GM23338 (cell line): ENCODE results near the gene LRFN4. TPM values are rescaled to one million over a fixed set of nuclear protein-coding genes. Genes with fewer than 3 reads are reported as not detected.

Experiments used
- ATAC-seq: fragments of 200-7000 bp; cut with Tn5 transposase; 3 replicates; pipeline ENCODE4 v1.9.1; 2020
- DNase-seq: peaks from one replicate; pipeline ENCODE4 v3.0.0-alpha.2; 2015; ENCODE audit warnings: low spot score
- H2AFZ ChIP-seq: fragments of 200-600 bp; sonication (generic); 2 replicates; pipeline ENCODE4 v1.8.0; 2016; ENCODE audit warnings: antibody characterized with exemption, mild to moderate bottlenecking, moderate library complexity
- H3F3A ChIP-seq: fragments of 200-600 bp; sonication (generic); replicated peaks from 2 replicates; pipeline ENCODE4 v1.8.0; 2017; ENCODE audit warnings: antibody characterized with exemption, mixed run types, low read depth
- H3K27ac ChIP-seq: fragments of 200-600 bp; sonication (generic); 2 replicates; pipeline ENCODE4 v1.6.1; 2016; ENCODE audit warnings: low read depth
- H3K27me3 ChIP-seq: fragments of 200-600 bp; sonication (generic); 2 replicates; pipeline ENCODE4 v1.8.0; 2016; ENCODE audit warnings: mild to moderate bottlenecking, mixed run types, moderate library complexity; ENCODE audit not compliant: insufficient read depth
- H3K36me3 ChIP-seq: fragments of 200-600 bp; sonication (generic); 2 replicates; pipeline ENCODE4 v1.8.0; 2016; ENCODE audit warnings: mild to moderate bottlenecking; ENCODE audit not compliant: insufficient read depth
- H3K4me1 ChIP-seq: fragments of 200-600 bp; sonication (generic); 2 replicates; pipeline ENCODE4 v1.8.0; 2016; ENCODE audit warnings: mild to moderate bottlenecking, moderate library complexity; ENCODE audit not compliant: insufficient read depth
- H3K4me2 ChIP-seq: fragments of 200-600 bp; sonication (generic); 2 replicates; pipeline ENCODE4 v1.7.1; 2017; ENCODE audit warnings: mixed run types
- H3K4me3 ChIP-seq: fragments of 200-600 bp; sonication (generic); 2 replicates; pipeline ENCODE4 v1.6.1; 2016; ENCODE audit warnings: mixed run types
- H3K79me2 ChIP-seq: fragments of 200-600 bp; sonication (generic); replicated peaks from 2 replicates; pipeline ENCODE4 v1.8.0; 2017; ENCODE audit warnings: mild to moderate bottlenecking; ENCODE audit not compliant: insufficient read depth
- H3K9me2 ChIP-seq: fragments of 200-600 bp; sonication (generic); 2 replicates; pipeline ENCODE4 v1.8.0; 2017; ENCODE audit not compliant: insufficient read depth
- H4K20me1 ChIP-seq: fragments of 200-600 bp; sonication (generic); replicated peaks from 2 replicates; pipeline ENCODE4 v1.8.0; 2017; ENCODE audit warnings: mild to moderate bottlenecking; ENCODE audit not compliant: insufficient read depth
- H3K27ac Mint-ChIP-seq: 2 replicates; pipeline ENCODE4 v1.8.0; 2020; ENCODE audit warnings: inconsistent platforms, mild to moderate bottlenecking, moderate library complexity, mixed read lengths
- H3K27me3 Mint-ChIP-seq: 3 replicates; pipeline ENCODE4 v1.8.0; 2022; ENCODE audit warnings: low read depth, mild to moderate bottlenecking, moderate library complexity, mixed read lengths, inconsistent platforms; ENCODE audit not compliant: insufficient read depth, poor library complexity
- H3K36me3 Mint-ChIP-seq: 3 replicates; pipeline ENCODE4 v1.8.0; 2021; ENCODE audit warnings: low read depth, mild to moderate bottlenecking, inconsistent platforms, moderate library complexity, mixed read lengths
- H3K4me1 Mint-ChIP-seq: 3 replicates; pipeline ENCODE4 v1.8.0; 2020; ENCODE audit warnings: mild to moderate bottlenecking, inconsistent platforms, mixed read lengths
- H3K4me3 Mint-ChIP-seq: 3 replicates; pipeline ENCODE4 v1.8.0; 2021; ENCODE audit warnings: moderate library complexity, mild to moderate bottlenecking, inconsistent platforms, mixed read lengths
- H3K9me3 Mint-ChIP-seq: 3 replicates; pipeline ENCODE4 v1.8.0; 2020; ENCODE audit warnings: moderate library complexity, mild to moderate bottlenecking, inconsistent platforms, mixed read lengths
- CREB1 ChIP-seq: fragments of 250-450 bp; sonication (Bioruptor Pico); IDR thresholded peaks from 2 replicates; pipeline ENCODE4 v1.5.0; 2020; ENCODE audit warnings: low read depth, mild to moderate bottlenecking, moderate library complexity
- CTCF ChIP-seq, 2 experiments: fragments of 200-600 bp in 1 of 2; sonication (generic) in 1 of 2; conservative IDR thresholded peaks; 2 replicates each; pipeline versions ENCODE4 v1.5.1 to v1.6.1; 2016 to 2017; ENCODE audit warnings: antibody characterized with exemption in 2 of 2, low read depth in 2 of 2, mild to moderate bottlenecking in 2 of 2, moderate library complexity in 1 of 2
- EZH2 ChIP-seq: fragments of 200-600 bp; sonication (generic); IDR thresholded peaks from one replicate; pipeline ENCODE4 v1.8.0; 2017; ENCODE audit warnings: antibody characterized with exemption, mild to moderate bottlenecking, low read depth; ENCODE audit not compliant: unreplicated experiment
- EZH2phosphoT487 ChIP-seq: fragments of 200-600 bp; sonication (generic); IDR thresholded peaks from one replicate; pipeline ENCODE4 v1.8.1; 2018; ENCODE audit warnings: antibody characterized with exemption; ENCODE audit not compliant: unreplicated experiment
- JUNB ChIP-seq: IDR thresholded peaks from one replicate; pipeline ENCODE4 v1.6.1; 2016; ENCODE audit warnings: antibody characterized with exemption; ENCODE audit not compliant: unreplicated experiment
- NANOG ChIP-seq: IDR thresholded peaks from 2 replicates; pipeline ENCODE4 v1.6.1; 2016; ENCODE audit warnings: antibody characterized with exemption, borderline replicate concordance
- POLR2AphosphoS5 ChIP-seq: IDR thresholded peaks from 2 replicates; pipeline ENCODE4 v1.6.1; 2016; ENCODE audit warnings: antibody characterized with exemption, low read depth
- REST ChIP-seq: IDR thresholded peaks from one replicate; pipeline ENCODE4 v1.6.1; 2018; ENCODE audit warnings: antibody characterized with exemption; ENCODE audit not compliant: unreplicated experiment
- STAT1 ChIP-seq: IDR thresholded peaks from one replicate; pipeline ENCODE4 v1.6.1; 2016; ENCODE audit warnings: antibody characterized with exemption; ENCODE audit not compliant: unreplicated experiment
- ZNF114 ChIP-seq: fragments of 250-450 bp; sonication (Bioruptor Pico); IDR thresholded peaks from 2 replicates; pipeline ENCODE4 v1.5.0; 2020; ENCODE audit warnings: mild to moderate bottlenecking, moderate library complexity
- ZNF331 ChIP-seq: fragments of 250-450 bp; sonication (Bioruptor Pico); IDR thresholded peaks from 2 replicates; pipeline ENCODE4 v1.5.0; 2020; ENCODE audit warnings: low read depth, mild to moderate bottlenecking, moderate library complexity
- polyA plus RNA-seq: library from polyadenylated mRNA; unstranded; fragments of >200 nt; fragmentation: Nextera tagmentation; extraction: Ambion mirVana; gene quantifications from 2 replicates; pipeline ENCODE4 v1.2.1, GENCODE V29; 2016
- total RNA-seq: library from RNA; depleted of rRNA; stranded (reverse); fragments of >200 nt; shearing (Covaris generic); gene quantifications from 2 replicates; pipeline ENCODE4 v1.2.3, GENCODE V29; 2014
- TF ChIP-seq, protein P1 (sequence below): IDR thresholded peaks from 2 replicates; pipeline ENCODE4 v1.6.1; 2016; ENCODE audit warnings: antibody characterized with exemption
- TF ChIP-seq, protein P2 (sequence below): fragments of 250-450 bp; sonication (Bioruptor Pico); IDR thresholded peaks from 2 replicates; pipeline ENCODE4 v1.5.0; 2020; ENCODE audit warnings: mild to moderate bottlenecking, moderate library complexity

LRFN4 gene
- total and polyA plus RNA-seq, 2 experiments from 2014 or later: 9.8 to 63.5 TPM

GRCh38 chr11:66823700-66824099, 33.2 kb upstream of the LRFN4 start:
- H3K9me3 Mint-ChIP-seq: no peaks in the 10 kb centered on the region
- Histone ChIP-seq H3F3A (no peaks in the 10 kb centered on the region), H3K79me2 (no peaks in the 10 kb centered on the region), H3K9me2 (no peaks in the 10 kb centered on the region), H3K4me1 (no peaks in the 10 kb centered on the region), H3K4me3 (no peak overlapping the region), H4K20me1 (no peaks in the 10 kb centered on the region; the same call in 1 of the 2 replicates), H2AFZ (no peak overlapping the region), H3K27me3 (no peaks in the 10 kb centered on the region), H3K27ac (no peak overlapping the region), H3K4me2 (no peak overlapping the region), H3K36me3 (no peaks in the 10 kb centered on the region)
- no peak overlapping the region for H3K4me3 Mint-ChIP-seq
- H3K36me3 Mint-ChIP-seq: no peaks in the 10 kb centered on the region
- DNase-seq: no peak
- H3K4me1 Mint-ChIP-seq: no peaks in the 10 kb centered on the region
- no peaks in the 10 kb centered on the region for H3K27me3 Mint-ChIP-seq
- no peak for TF ChIP-seq POLR2AphosphoS5
- TF ChIP-seq STAT1: no peak
- TF ChIP-seq EZH2phosphoT487: no peak
- TF ChIP-seq JUNB: no peak
- TF ChIP-seq NANOG: no peak
- TF ChIP-seq, protein P1, sequence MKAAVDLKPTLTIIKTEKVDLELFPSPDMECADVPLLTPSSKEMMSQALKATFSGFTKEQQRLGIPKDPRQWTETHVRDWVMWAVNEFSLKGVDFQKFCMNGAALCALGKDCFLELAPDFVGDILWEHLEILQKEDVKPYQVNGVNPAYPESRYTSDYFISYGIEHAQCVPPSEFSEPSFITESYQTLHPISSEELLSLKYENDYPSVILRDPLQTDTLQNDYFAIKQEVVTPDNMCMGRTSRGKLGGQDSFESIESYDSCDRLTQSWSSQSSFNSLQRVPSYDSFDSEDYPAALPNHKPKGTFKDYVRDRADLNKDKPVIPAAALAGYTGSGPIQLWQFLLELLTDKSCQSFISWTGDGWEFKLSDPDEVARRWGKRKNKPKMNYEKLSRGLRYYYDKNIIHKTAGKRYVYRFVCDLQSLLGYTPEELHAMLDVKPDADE: no peak
- no peak for TF ChIP-seq REST
- no peak for TF ChIP-seq ZNF114 (CRISPR knock-in tag)
- TF ChIP-seq, protein P2, sequence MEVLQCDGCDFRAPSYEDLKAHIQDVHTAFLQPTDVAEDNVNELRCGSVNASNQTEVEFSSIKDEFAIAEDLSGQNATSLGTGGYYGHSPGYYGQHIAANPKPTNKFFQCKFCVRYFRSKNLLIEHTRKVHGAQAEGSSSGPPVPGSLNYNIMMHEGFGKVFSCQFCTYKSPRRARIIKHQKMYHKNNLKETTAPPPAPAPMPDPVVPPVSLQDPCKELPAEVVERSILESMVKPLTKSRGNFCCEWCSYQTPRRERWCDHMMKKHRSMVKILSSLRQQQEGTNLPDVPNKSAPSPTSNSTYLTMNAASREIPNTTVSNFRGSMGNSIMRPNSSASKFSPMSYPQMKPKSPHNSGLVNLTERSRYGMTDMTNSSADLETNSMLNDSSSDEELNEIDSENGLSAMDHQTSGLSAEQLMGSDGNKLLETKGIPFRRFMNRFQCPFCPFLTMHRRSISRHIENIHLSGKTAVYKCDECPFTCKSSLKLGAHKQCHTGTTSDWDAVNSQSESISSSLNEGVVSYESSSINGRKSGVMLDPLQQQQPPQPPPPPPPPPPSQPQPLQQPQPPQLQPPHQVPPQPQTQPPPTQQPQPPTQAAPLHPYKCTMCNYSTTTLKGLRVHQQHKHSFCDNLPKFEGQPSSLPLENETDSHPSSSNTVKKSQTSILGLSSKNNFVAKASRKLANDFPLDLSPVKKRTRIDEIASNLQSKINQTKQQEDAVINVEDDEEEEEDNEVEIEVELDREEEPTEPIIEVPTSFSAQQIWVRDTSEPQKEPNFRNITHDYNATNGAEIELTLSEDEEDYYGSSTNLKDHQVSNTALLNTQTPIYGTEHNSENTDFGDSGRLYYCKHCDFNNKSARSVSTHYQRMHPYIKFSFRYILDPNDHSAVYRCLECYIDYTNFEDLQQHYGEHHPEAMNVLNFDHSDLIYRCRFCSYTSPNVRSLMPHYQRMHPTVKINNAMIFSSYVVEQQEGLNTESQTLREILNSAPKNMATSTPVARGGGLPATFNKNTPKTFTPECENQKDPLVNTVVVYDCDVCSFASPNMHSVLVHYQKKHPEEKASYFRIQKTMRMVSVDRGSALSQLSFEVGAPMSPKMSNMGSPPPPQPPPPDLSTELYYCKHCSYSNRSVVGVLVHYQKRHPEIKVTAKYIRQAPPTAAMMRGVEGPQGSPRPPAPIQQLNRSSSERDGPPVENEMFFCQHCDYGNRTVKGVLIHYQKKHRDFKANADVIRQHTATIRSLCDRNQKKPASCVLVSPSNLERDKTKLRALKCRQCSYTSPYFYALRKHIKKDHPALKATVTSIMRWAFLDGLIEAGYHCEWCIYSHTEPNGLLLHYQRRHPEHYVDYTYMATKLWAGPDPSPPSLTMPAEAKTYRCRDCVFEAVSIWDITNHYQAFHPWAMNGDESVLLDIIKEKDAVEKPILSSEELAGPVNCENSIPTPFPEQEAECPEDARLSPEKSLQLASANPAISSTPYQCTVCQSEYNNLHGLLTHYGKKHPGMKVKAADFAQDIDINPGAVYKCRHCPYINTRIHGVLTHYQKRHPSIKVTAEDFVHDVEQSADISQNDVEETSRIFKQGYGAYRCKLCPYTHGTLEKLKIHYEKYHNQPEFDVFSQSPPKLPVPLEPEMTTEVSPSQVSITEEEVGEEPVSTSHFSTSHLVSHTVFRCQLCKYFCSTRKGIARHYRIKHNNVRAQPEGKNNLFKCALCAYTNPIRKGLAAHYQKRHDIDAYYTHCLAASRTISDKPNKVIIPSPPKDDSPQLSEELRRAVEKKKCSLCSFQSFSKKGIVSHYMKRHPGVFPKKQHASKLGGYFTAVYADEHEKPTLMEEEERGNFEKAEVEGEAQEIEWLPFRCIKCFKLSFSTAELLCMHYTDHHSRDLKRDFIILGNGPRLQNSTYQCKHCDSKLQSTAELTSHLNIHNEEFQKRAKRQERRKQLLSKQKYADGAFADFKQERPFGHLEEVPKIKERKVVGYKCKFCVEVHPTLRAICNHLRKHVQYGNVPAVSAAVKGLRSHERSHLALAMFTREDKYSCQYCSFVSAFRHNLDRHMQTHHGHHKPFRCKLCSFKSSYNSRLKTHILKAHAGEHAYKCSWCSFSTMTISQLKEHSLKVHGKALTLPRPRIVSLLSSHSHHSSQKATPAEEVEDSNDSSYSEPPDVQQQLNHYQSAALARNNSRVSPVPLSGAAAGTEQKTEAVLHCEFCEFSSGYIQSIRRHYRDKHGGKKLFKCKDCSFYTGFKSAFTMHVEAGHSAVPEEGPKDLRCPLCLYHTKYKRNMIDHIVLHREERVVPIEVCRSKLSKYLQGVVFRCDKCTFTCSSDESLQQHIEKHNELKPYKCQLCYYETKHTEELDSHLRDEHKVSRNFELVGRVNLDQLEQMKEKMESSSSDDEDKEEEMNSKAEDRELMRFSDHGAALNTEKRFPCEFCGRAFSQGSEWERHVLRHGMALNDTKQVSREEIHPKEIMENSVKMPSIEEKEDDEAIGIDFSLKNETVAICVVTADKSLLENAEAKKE (CRISPR knock-in tag): no peak
- TF ChIP-seq ZNF331 (CRISPR knock-in tag): no peak
- no peak for TF ChIP-seq CREB1 (CRISPR knock-in tag)
- no peak for TF ChIP-seq EZH2
- no peak for TF ChIP-seq CTCF (conservative IDR thresholded peaks at IDR 0.05; ENCODE audit: low read depth in 2 of 2)
- H3K27ac Mint-ChIP-seq: no peak overlapping the region
- ATAC-seq: no peak
